Astrocyte (in vitro differentiated cells and primary cell): ENCODE measurements around the gene CMTM1.

Source experiments
- CTCF ChIP-seq: IDR thresholded peaks from 2 replicates; pipeline ENCODE4 v1.5.1; 2011; ENCODE audit warnings: low read depth, mild to moderate bottlenecking, inconsistent platforms, low read length, moderate library complexity; ENCODE audit not compliant: insufficient read depth
- EZH2 ChIP-seq: IDR thresholded peaks from 2 replicates; pipeline ENCODE4 v1.6.1; 2012; ENCODE audit warnings: mild to moderate bottlenecking, low read length, inconsistent platforms; ENCODE audit not compliant: insufficient read depth

GRCh38 chr16:66543541-66543940 is 22.7 kb upstream of the CMTM1 start:
- TF ChIP-seq CTCF: no peak
- TF ChIP-seq EZH2: no peak
